A549 (cell line): ENCODE results near the gene SLC25A41. TPM values are rescaled to one million over a fixed set of nuclear protein-coding genes. Genes with fewer than 3 reads are reported as not detected.

Experiments
- ATAC-seq, 2 experiments: fragments of 200-7000 bp in 1 of 2; fragments of >200 bp in 1 of 2; cut with Nextera tagmentation in 1 of 2; cut with Tn5 transposase in 1 of 2; 3 replicates each; pipeline versions ENCODE4 v1.8.0 to v1.9.1; 2018 to 2020; ENCODE audit warnings: mild to moderate bottlenecking in 1 of 2, moderate library complexity in 1 of 2
- CTCF ChIA-PET: fragments of 300-600 bp; sonication (Branson Sonifier 250); formaldehyde crosslinking; extraction: SDS; loops from one replicate; lab custom pipeline; 2021; ENCODE audit warnings: antibody characterized with exemption, inconsistent platforms; lab: Yijun Ruan, JAX
- POLR2A ChIA-PET: fragments of 350-600 bp; formaldehyde crosslinking; extraction: SDS; loops from one replicate; lab custom pipeline; 2021; ENCODE audit warnings: antibody characterized with exemption, inconsistent platforms; lab: Yijun Ruan, JAX
- DNase-seq, 2 experiments: peaks; one replicate each; pipeline versions ENCODE4 v3.0.0 to v3.0.0-alpha.2; 2011 to 2016; ENCODE audit warnings: low read depth in 1 of 2, low spot score in 1 of 2
- FAIRE-seq: peaks from 2 replicates; lab custom pipeline; 2011; peaks lifted over from hg19 to GRCh38; lab: Jason Lieb, UNC
- H3K27ac ChIP-seq, 2 experiments: fragments of >200 bp; sonication (Bioruptor Twin); formaldehyde crosslinking; 3 replicates each; pipeline ENCODE4 v1.5.1; 2016 to 2017
- H3K4me1 ChIP-seq: fragments of >200 bp; sonication (Bioruptor Twin); formaldehyde crosslinking; 3 replicates; pipeline ENCODE4 v1.6.1; 2016
- H3K4me2 ChIP-seq: fragments of >200 bp; sonication (Bioruptor Twin); formaldehyde crosslinking; 3 replicates; pipeline ENCODE4 v1.6.1; 2016
- H3K4me3 ChIP-seq: fragments of >200 bp; sonication (Bioruptor Twin); formaldehyde crosslinking; 3 replicates; pipeline ENCODE4 v1.5.1; 2016
- H3K9me3 ChIP-seq: fragments of >200 bp; sonication (Bioruptor Twin); formaldehyde crosslinking; 3 replicates; pipeline ENCODE4 v1.6.1; 2016
- CEBPB ChIP-seq, 2 experiments: fragments of >200 bp in 1 of 2; sonication (Bioruptor Twin) in 1 of 2; formaldehyde crosslinking in 1 of 2; IDR thresholded peaks; 2 replicates each; pipeline ENCODE4 v1.6.1; 2012 to 2016
- CHD4 ChIP-seq: fragments of 200-600 bp; sonication (generic); IDR thresholded peaks from 2 replicates; pipeline ENCODE4 v1.6.1; 2016; ENCODE audit warnings: antibody characterized with exemption, mild to moderate bottlenecking, borderline replicate concordance
- EHF ChIP-seq: fragments of 250-450 bp; sonication (Bioruptor Pico); IDR thresholded peaks from 2 replicates; pipeline ENCODE4 v1.5.0; 2020; ENCODE audit warnings: mild to moderate bottlenecking
- EHMT2 ChIP-seq: fragments of 200-600 bp; sonication (generic); IDR thresholded peaks from 2 replicates; pipeline ENCODE4 v1.6.1; 2016; ENCODE audit warnings: antibody characterized with exemption, low read depth, mild to moderate bottlenecking, moderate library complexity
- ESRRA ChIP-seq: fragments of 150-350 bp; IDR thresholded peaks from 2 replicates; pipeline ENCODE4 v1.6.1; 2014; ENCODE audit warnings: mild to moderate bottlenecking, low read length, borderline replicate concordance
- FOXS1 ChIP-seq: fragments of 250-450 bp; sonication (Bioruptor Pico); IDR thresholded peaks from 2 replicates; pipeline ENCODE4 v1.5.0; 2020; ENCODE audit warnings: mild to moderate bottlenecking, moderate library complexity
- HDAC2 ChIP-seq: fragments of 200-600 bp; sonication (generic); IDR thresholded peaks from 2 replicates; pipeline ENCODE4 v1.6.1; 2016
- HOXA7 ChIP-seq: fragments of 250-450 bp; sonication (Bioruptor Pico); IDR thresholded peaks from 2 replicates; pipeline ENCODE4 v1.5.0; 2020; ENCODE audit warnings: mild to moderate bottlenecking, moderate library complexity
- JUNB ChIP-seq: fragments of >200 bp; sonication (Bioruptor Twin); formaldehyde crosslinking; IDR thresholded peaks from 2 replicates; pipeline ENCODE4 v1.6.1; 2016
- KDM5A ChIP-seq: fragments of 200-600 bp; sonication (generic); IDR thresholded peaks from 2 replicates; pipeline ENCODE4 v1.6.1; 2016; ENCODE audit warnings: antibody characterized with exemption, mild to moderate bottlenecking
- NFE2L2 ChIP-seq: fragments of 150-350 bp; conservative IDR thresholded peaks from 2 replicates; pipeline ENCODE4 v1.6.1; 2014; ENCODE audit warnings: low read length
- NPAS2 ChIP-seq: fragments of 250-450 bp; sonication (Bioruptor Pico); IDR thresholded peaks from 2 replicates; pipeline ENCODE4 v1.8.0; 2022; ENCODE audit warnings: mild to moderate bottlenecking, moderate library complexity, borderline replicate concordance
- TP53 ChIP-seq: fragments of 250-450 bp; sonication (Bioruptor Pico); IDR thresholded peaks from 2 replicates; pipeline ENCODE4 v1.5.0; 2021; ENCODE audit warnings: mild to moderate bottlenecking, moderate library complexity
- ZFP36 ChIP-seq: fragments of 450-650 bp; IDR thresholded peaks from 2 replicates; pipeline ENCODE4 v1.6.1; 2014; ENCODE audit warnings: borderline replicate concordance; ENCODE audit not compliant: partially characterized antibody
- ZSCAN20 ChIP-seq: fragments of 250-450 bp; sonication (Bioruptor Pico); IDR thresholded peaks from 2 replicates; pipeline ENCODE4 v1.8.0; 2022; ENCODE audit warnings: mild to moderate bottlenecking, moderate library complexity
- WGBS: methylation state at CpG from one replicate; pipeline ENCODE4 v1.1.6; 2017; ENCODE audit errors: missing lambda C conversion rate; 5-methylcytosine and 5-hydroxymethylcytosine counted together
- polyA plus RNA-seq, 4 experiments: library from polyadenylated mRNA; depleted of rRNA in 3 of 4; stranded (reverse); fragments of >200 nt; fragmentation: RNase III in 1 of 4; extraction: RNeasy Plus Mini Kit Qiagen cat#74134 plus additional on column Dnase treatment in 1 of 4; gene quantifications; 2 replicates in 3 of 4; 3 replicates in 1 of 4; pipeline ENCODE4 v1.2.3, GENCODE V29; 2011 to 2017
- TF ChIP-seq, protein P1 (sequence below): fragments of >200 bp; sonication (Bioruptor Twin); formaldehyde crosslinking; IDR thresholded peaks from 3 replicates; pipeline ENCODE4 v1.6.1; 2016
- TF ChIP-seq, protein P2 (sequence below): fragments of 250-450 bp; sonication (Bioruptor Pico); IDR thresholded peaks from 2 replicates; pipeline ENCODE4 v1.5.0; 2021; ENCODE audit warnings: mild to moderate bottlenecking, moderate library complexity, borderline replicate concordance
- TF ChIP-seq, protein P3 (sequence below): fragments of 200-600 bp; sonication (generic); IDR thresholded peaks from 2 replicates; pipeline ENCODE4 v1.6.1; 2016; ENCODE audit warnings: antibody characterized with exemption, mild to moderate bottlenecking, moderate library complexity

The SLC25A41 gene
- polyA plus RNA-seq, 2 of the 4 experiments (the other 2 are of a cell fraction), result 0.09 to 0.26 TPM

DNA sequence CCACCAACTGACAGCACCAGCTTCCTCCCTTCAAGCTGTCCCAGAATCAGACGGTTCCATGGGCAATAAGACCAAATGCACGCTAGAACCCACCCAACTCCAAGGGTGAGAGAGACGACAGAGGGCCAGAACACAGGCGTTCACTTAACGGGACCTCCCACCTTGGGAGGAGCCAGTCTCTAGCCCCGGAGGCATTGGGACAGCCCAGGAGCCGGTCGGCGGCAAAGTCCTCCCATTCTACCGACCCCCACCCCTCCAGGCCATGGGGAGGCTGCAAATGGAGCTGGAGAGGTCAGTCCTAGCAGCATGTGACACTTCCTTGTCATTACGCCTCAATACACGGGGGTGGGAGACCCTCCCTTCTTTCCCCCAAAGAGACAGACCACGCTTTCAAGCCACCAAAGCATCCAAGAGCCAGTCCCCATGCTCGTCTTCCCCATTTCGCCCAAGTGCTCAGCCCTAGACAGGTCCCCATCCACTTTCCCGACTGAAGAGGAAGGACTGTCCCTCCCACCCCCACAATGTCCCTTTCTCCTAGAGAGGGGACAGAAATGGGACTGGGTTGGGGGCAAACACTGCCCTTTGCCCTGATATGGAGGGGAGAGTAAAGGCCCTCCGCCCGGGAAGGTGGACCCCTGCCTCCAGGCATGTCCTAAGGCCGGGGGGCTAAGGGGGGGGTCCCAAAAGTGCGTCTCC, 9.9 kb downstream of the SLC25A41 start:
- ChIA-PET CTCF (no interaction called here), POLR2A (no interaction called here)
- FAIRE-seq, result no peak
- Histone ChIP-seq H3K27ac (peak overlapping the region; percentile 95 to 99), H3K4me1 (peaks cover 15% of the 10 kb centered on the region; the same call in 2 of the 3 replicates), H3K4me2 (peak overlapping the region; percentile 88), H3K4me3 (peak overlapping the region; percentile 90), H3K9me3 (no peaks in the 10 kb centered on the region)
- 3% methylated on average over 14 of the region's 20 CpGs for WGBS
- no peak for ATAC-seq
- DNase-seq, result peak in 1 of 2 experiments; percentile 36
- TF ChIP-seq FOXS1 (CRISPR knock-in tag) (no peak), NFE2L2 (no peak), EHMT2 (no peak), KDM5A (no peak), NPAS2 (CRISPR knock-in tag) (no peak), TP53 (CRISPR knock-in tag) (no peak), HDAC2 (no peak), EHF (CRISPR knock-in tag) (no peak), ESRRA (no peak), JUNB (no peak), ZFP36 (no peak), ZSCAN20 (CRISPR knock-in tag) (no peak), CEBPB (IDR thresholded peaks at IDR 0.05) (no peak), CHD4 (no peak), HOXA7 (no peak)
- TF ChIP-seq, protein P1, sequence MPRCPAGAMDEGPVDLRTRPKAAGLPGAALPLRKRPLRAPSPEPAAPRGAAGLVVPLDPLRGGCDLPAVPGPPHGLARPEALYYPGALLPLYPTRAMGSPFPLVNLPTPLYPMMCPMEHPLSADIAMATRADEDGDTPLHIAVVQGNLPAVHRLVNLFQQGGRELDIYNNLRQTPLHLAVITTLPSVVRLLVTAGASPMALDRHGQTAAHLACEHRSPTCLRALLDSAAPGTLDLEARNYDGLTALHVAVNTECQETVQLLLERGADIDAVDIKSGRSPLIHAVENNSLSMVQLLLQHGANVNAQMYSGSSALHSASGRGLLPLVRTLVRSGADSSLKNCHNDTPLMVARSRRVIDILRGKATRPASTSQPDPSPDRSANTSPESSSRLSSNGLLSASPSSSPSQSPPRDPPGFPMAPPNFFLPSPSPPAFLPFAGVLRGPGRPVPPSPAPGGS, result no peak
- TF ChIP-seq, protein P2, sequence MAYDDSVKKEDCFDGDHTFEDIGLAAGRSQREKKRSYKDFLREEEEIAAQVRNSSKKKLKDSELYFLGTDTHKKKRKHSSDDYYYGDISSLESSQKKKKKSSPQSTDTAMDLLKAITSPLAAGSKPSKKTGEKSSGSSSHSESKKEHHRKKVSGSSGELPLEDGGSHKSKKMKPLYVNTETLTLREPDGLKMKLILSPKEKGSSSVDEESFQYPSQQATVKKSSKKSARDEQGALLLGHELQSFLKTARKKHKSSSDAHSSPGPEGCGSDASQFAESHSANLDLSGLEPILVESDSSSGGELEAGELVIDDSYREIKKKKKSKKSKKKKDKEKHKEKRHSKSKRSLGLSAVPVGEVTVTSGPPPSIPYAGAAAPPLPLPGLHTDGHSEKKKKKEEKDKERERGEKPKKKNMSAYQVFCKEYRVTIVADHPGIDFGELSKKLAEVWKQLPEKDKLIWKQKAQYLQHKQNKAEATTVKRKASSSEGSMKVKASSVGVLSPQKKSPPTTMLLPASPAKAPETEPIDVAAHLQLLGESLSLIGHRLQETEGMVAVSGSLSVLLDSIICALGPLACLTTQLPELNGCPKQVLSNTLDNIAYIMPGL (CRISPR knock-in tag), result no peak
- TF ChIP-seq, protein P3, sequence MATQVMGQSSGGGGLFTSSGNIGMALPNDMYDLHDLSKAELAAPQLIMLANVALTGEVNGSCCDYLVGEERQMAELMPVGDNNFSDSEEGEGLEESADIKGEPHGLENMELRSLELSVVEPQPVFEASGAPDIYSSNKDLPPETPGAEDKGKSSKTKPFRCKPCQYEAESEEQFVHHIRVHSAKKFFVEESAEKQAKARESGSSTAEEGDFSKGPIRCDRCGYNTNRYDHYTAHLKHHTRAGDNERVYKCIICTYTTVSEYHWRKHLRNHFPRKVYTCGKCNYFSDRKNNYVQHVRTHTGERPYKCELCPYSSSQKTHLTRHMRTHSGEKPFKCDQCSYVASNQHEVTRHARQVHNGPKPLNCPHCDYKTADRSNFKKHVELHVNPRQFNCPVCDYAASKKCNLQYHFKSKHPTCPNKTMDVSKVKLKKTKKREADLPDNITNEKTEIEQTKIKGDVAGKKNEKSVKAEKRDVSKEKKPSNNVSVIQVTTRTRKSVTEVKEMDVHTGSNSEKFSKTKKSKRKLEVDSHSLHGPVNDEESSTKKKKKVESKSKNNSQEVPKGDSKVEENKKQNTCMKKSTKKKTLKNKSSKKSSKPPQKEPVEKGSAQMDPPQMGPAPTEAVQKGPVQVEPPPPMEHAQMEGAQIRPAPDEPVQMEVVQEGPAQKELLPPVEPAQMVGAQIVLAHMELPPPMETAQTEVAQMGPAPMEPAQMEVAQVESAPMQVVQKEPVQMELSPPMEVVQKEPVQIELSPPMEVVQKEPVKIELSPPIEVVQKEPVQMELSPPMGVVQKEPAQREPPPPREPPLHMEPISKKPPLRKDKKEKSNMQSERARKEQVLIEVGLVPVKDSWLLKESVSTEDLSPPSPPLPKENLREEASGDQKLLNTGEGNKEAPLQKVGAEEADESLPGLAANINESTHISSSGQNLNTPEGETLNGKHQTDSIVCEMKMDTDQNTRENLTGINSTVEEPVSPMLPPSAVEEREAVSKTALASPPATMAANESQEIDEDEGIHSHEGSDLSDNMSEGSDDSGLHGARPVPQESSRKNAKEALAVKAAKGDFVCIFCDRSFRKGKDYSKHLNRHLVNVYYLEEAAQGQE, result no peak
